ENCODE data around the gene EPB41L1.
A peak's percentile ranks its signal among the peaks of the same experiment; 100 is the strongest.

The EPB41L1 gene

DNA sequence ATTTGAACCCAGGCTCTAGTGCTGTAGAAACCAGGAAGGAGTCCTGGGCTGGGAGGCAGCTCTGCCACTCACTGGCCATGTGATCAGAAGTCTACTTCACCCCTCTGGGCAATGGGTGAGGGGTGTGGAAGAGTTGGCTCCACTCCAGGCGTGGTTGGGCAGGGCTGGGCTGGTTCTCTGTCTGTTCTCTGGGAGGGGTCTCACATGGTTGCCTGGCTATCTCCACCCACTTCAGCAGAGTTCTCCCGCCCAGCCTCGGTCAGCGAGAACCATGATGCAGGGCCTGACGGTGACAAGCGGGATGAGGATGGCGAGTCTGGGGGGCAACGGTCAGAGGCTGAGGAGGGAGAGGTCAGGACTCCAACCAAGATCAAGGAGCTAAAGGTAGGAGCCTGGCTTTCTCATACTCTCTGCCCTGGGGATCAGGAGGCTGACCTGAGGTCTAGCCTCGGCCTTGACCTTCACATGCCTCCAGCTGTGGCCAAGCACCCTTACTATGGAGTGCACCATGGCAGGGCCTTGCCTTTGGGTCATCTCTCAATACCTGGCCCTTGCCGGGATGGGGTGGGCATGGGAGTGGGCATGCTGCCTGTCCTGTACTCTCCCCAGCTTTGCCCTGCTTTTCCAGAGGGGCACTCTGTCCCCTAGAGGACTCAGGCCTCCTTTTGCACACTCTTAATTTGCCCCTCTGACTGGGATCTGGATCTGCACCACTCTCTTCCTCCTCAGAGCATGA lies 39.6 kb downstream of the EPB41L1 start:
- no peak for DNase-seq (ENCODE audit: low read depth in 3 of 3)

DNA sequence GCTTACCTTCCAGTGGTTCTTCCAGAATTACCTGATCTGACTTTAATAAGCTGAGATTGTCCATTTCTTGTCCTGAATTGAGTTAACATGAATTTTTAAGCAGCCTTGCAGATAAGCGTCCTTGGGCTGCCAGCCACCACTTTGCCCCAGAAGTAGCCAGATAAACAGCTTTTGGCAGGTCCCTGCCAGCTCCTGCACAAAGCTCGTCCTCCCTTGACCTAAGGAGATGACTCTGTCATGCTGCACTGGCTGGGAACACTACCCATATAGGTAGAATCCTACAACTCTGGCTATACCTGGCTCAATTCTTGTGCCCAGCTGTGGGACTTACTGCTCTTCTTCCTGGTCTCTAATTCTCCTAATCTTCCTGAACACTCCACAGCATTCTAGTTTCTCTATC lies 42.1 kb downstream of the EPB41L1 start:
- DNase-seq (ENCODE audit: low read depth in 3 of 3): no peak

DNA sequence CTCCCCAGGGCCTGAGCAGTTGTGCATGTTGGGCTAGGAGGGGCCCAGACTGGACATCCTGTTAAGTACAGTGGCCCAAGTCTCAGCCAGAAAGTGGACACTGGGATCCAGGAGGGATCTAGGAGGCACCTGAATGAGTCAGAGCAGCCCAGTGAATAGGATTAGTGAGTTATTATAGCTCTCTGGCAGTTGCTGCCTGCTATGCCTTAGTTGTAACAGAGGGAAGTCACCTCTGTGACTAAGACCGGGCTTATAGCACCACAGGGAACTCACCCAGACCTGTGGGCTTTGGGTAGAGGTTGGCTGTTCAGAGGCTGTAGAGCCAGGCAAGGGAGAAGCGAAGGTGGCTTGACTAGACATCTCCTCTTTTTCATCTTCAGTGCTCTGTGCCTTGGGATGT lies 42.7 kb downstream of the EPB41L1 start:
- no peak for DNase-seq (ENCODE audit: low read depth in 3 of 3)

DNA sequence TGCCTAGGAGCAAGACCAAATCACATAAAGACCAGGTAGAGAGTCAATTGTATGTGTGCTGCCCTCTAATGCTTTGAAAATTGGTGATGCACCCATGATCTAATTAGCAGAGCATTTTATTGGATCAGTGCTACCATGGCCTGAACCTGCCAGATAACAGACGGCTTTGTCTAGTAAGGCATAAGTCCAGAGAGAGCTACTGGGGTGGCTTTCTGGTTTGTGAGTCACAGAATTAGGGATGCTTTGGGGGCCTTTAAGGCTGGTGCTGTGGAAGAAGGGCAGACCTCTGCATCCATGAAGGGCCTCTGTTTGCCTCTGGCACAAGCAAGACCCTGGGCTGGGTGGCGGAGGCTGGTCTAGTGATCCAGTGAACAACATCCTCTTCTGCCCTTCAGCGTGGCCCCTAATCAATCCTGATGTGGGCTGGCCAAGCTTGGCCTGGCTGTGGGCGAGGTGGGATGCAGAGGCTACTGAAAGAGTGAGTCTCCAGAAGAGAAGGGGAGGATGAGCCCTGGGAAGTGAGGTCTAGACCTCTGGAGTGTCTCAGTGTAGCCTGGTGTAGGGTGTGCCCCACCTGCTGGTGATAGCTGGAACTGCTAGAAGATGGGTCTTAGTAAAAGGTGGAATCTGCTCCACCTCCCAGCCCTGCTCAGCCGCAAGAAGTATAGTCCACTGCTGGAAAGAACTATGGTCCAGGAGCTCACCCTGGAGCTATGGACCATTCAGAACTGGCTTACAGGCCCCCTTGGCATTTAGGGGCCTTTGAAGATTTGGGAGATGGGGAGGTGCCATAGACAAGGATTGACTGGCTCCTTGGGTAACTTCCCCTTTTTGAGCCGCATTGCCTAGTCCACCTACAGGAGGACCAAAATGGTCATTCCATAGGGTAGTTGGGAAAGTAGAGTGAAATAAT lies 45.1 kb downstream of the EPB41L1 start:
- peak; percentile 51 to 62 (median 58) for DNase-seq (ENCODE audit: low read depth in 3 of 3)

DNA sequence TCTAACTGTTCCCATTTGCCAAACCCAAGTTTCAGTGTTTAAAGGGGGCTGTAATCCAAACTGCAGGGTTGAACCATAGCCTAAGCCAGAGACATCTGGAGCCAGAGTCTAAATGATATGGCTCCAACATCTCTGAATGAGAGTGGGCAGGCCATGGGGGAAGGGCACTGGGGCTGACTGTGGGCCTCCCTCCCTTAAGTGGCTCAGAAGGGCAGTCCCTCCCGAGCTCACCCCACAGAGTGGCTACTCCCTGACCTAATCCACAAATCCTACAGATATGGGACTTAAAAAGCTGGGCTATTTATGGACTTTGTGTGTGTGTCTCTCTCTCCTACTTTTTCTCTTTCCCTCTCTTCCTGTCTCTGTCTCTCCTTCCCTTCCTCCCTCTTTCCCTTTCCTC lies 45.9 kb downstream of the EPB41L1 start:
- DNase-seq (ENCODE audit: low read depth in 3 of 3): no peak

DNA sequence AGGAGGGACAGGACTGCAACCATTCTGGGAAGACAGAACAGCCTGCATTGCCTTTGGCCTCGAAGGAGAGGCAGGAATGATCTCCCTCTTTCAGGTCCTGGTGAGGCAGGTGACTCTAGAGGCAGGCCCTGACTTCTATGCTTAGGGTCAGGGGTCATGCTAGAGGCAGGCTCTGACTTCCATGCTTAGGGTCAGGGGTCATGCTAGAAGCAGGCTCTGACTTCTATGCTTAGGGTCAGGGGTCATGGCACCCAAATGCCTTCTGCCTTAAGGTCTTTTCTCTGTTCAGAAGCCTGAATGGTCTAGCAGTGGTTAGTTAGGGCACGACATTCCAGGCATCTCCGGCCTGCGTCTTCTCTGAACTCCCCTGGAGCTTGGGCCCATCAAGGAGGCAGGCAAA lies 46.7 kb downstream of the EPB41L1 start:
- no peak for DNase-seq (ENCODE audit: low read depth in 3 of 3)

DNA sequence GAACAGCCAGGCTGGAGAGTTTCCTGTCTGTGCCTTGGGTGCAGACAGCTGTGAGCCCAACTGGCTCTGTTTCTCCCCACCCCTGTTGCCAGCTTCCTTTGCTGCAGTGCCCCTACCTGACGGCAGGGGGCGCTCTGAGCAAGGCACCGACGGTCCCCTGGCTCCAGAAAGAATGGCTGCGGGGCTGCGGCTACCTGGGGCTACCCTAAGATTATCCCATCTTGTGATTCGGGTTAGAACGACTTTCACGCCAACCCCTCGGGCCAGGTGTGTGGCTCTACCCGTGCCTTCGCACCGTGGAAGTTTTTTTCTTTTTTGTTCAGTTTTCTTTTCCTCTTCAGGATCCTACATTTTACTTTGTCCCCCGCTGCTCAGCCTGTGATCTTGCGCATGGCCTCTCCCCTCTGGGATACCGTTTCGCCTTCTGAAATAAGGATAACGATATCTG lies 48.4 kb downstream of the EPB41L1 start:
- peak; percentile 52 to 64 (median 58) for DNase-seq (ENCODE audit: low read depth in 3 of 3)

DNA sequence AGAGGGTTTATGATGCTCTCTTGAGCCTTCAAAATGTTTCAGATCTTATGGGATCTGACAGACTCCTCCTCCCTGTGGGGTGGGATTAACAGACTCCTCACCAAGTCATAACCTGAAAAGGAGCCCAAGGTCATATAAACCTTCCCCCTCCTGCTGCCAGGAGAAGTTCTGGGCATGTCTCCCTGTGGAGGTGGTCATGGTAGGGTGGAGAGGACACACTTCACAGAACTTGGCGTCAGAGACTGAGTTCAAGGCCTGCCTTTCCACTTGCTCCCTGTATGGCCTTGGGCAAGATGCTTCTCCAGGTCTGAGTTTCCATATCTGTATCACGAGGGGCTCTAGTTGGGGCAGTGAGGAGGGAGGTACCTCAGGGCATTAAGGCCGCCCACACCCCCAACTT lies 49.3 kb downstream of the EPB41L1 start:
- DNase-seq (ENCODE audit: low read depth in 3 of 3): no peak

DNA sequence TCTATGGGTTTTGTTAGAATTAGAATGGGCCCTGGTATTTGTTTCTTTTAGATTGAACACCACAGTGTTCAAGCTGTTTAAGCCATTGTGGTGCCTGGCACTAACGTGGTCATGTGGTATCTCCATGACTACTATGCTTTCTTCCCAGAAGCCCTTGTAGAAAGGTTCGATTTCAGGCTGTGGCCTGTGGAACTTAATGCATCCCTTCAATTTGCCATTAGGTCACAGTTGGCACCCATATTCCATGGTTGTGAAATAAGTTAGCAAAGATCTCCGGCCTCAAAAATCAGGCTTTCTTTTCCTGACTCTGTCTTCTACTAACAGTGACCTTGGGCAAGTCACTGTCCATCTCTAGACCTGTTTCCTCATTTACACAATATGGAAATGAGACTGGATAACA lies 50.5 kb downstream of the EPB41L1 start:
- no peak for DNase-seq (ENCODE audit: low read depth in 3 of 3)

DNA sequence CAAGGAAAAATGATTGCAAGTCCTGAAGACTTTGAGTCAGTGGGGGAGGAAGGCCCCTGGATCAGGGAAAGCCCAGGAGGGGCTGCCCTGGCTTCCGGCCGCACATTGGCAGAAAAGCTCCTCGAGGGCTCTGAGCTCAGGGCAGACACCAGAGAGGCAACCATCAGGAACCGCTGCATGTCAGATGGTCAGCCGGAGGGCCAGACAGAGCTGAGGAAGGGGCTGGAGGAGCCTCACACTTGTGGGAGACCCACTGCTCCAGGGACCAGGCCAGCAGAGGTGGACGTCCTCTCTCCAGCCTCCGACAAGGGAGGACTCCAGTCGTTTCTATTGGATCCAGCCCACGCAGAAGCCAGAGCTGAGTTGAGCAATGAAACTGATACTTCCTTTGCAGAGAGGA lies 51.5 kb downstream of the EPB41L1 start:
- DNase-seq (ENCODE audit: low read depth in 3 of 3): no peak

DNA sequence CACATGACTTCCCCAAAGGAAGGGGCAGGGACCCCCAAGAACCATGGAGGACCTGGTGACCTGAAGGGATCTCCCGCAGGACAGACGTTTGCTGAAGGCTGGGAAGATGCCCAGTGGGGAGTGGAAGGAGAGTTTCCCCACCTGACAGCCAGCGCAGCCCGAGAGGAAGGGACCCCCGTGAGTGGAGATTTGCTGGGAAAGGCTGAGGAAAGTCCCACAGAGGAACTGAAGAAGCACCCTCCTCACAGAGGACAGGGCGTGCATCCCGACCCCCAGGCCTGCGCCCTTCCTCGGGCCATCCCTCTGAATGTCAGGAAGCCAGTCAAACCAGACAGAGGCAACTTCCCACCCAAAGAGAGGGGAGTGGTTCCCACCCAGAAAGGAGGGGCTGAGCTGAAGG lies 52.1 kb downstream of the EPB41L1 start:
- no peak for DNase-seq (ENCODE audit: low read depth in 3 of 3)

DNA sequence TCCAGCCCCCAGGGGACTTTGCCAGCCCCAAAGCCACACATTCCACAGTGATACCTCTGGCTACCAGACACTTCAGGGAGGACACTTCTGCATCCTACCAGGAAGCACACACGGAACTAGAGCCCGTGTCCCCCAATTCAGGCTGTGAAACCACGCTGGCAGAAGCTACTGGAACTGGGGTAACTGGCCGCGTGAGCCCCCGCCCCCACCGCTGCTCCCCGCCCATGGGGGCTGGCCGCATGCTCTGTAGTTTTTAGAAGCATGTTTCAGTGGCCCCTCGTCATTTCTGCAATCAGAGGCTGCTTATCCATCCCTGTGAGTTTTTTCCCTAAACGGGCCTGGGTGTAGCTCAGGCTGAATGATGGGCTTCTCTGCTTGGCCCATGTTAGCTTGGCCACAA lies 53.1 kb downstream of the EPB41L1 start:
- DNase-seq (ENCODE audit: low read depth in 3 of 3): no peak

DNA sequence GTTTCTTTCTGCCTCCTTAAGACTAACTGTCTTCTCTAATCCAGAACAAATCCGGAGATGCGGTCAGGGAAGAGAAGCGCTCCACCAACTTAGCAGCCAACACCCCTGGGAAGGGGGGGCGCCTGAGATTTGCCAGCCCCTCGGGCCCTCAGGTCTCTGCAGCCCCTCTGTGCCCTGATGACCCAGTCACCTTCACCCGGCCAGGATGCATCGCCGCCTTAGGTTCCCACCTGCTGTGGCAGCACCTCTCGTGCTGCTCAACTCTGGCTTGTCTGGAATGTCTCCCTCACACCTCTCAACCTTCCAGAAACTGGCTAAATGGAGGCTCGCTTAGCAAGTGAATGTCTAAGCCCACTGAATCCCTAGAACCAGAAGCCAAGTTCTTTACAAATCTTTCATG lies 53.7 kb downstream of the EPB41L1 start:
- DNase-seq (ENCODE audit: low read depth in 3 of 3): no peak

DNA sequence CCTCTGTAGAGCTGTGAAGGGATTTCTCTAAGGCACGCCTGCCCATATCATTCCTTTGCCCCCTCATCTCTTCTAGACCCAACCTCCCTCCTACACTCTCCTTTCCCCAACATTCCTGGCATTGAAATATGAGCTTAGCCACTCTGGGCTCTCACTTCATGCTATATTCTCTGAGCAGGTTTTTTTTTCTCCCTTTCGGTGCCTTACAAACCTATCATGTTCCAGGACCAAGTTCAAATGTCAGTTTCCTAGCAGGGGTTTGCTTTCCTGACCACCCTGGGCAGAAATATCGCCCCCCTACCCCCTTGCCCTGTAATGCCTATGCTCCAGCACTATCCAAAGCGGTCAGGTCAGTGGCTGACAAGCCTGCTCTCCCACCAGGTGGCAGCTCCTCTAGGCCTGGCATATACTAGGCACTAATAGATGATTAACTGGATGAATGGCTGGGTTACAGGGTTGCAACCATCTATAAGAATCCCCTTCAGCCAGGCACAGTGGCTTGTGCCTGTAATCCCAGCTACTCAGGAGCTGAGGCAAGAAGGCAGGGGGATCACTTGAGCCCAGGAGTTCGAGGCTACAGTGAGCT lies 56.0 kb downstream of the EPB41L1 start:
- DNase-seq (ENCODE audit: low read depth in 3 of 3): no peak

DNA sequence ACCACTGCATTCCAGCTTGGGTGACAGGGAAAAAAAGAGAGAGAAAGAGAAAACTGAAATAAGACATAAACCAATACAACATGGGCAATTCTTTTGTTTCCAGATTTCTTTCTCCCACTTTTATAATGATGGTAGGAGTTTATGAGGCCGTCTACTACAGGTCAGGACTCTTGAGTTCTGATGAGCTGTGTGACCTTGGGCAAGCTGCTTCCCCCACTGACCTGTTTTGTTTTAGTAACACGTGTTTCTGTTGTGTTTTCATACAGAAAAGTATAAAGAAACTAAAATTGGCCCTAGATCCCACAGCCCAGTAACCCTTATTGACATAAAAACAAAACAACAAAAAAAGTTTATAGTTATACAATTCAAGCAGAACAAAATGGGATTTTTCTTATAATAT lies 58.8 kb downstream of the EPB41L1 start:
- no peak for DNase-seq (ENCODE audit: low read depth in 3 of 3)

DNA sequence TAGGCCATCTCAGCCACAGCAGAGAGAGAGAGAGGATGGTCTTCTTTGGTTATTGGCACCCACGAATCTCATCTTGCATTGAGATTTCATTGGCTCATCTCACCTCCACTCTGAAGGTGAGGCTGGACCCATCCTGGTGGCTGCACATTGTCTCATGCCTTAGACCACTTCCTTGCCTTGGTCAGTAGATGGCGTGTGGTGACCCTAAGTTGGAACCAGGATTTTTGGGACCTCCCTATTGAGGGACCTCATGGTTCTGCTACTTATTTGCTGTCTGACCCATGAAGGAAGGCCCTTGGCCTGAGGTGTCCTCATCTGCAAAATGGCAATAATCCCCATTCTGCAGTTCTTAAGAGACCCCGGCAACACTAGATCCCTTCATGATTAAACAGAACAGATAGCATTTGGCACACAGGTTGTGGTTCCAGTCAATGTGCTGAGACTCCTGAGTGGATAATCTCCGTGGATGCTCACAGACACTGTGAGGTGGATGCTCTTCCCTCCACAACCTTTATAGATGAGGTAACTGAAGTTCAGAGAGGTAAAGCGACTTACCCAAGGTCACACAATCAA lies 60.2 kb downstream of the EPB41L1 start:
- DNase-seq (ENCODE audit: low read depth in 3 of 3): no peak

DNA sequence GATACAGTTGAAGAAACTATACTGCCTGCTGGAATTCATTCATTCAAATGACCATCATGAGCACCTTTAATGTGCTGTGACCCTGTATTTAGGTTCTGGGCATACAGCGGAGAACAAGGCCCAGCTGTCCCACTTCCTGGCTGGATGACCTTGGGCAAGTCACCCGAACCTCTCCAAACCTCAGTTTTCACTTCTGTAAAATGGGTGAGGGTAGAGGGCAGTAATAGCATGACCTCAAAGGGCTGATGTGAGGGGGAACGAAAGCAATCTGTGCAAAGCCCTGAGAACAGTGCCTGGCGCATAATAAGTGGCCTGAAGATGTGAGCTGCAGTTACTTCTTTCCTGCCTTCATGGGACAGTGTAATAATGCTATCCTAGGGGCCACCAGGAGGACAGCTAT lies 61.2 kb downstream of the EPB41L1 start:
- DNase-seq (ENCODE audit: low read depth in 3 of 3): no peak

DNA sequence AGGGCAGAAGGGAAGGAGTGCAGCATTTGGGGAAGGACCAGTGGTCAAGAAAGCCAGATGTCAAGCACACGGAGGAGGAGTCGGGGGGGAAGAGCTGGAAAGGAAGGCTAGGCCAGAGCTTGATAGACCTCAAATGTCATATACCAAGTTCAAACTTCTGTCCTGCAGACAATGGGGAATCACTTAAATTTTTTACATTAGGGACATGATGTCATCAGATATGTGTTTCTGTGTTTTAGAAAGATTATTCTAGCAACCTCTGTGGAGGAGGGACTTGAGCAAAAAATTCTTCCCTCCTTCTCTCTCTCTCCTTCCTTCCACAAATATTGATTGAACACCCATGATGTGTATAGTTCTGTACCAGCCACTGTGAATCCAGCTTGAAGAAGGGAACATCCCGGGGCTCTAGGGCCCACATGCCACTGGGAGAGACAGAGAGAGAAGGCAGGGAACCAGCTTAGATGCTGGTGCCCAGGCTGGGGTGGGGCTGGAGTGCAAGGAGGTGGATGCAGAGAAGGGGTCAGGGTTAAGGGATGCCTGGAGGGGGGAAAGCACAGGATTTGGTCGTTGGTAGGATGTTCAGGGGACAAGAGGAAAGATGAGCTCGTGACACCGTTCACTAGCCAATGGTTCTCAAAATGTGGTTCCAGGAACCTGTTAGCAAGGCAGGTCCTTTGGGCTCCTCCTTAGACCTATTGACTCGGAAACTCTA lies 61.9 kb downstream of the EPB41L1 start:
- DNase-seq (ENCODE audit: low read depth in 3 of 3): no peak

DNA sequence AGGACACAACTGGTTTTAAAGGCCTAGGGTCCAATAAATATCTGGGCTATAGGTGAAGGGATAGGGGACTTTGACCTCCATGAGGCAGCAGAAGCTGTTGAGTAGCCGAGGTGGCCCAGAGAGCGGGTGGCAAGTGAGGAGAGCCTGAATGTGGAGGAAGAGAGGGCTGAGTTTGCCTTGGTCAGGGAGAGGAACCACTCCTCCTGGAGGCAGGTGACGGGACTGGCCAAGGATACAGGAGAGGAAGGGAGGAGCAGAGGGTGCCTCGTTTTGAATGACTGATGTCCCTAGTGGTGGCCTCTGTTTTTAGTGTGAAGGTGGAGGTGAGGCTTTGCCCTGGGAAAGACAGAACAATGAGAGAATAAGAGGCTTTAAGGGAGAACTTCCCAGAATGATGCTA lies 62.7 kb downstream of the EPB41L1 start:
- no peak for DNase-seq (ENCODE audit: low read depth in 3 of 3)

DNA sequence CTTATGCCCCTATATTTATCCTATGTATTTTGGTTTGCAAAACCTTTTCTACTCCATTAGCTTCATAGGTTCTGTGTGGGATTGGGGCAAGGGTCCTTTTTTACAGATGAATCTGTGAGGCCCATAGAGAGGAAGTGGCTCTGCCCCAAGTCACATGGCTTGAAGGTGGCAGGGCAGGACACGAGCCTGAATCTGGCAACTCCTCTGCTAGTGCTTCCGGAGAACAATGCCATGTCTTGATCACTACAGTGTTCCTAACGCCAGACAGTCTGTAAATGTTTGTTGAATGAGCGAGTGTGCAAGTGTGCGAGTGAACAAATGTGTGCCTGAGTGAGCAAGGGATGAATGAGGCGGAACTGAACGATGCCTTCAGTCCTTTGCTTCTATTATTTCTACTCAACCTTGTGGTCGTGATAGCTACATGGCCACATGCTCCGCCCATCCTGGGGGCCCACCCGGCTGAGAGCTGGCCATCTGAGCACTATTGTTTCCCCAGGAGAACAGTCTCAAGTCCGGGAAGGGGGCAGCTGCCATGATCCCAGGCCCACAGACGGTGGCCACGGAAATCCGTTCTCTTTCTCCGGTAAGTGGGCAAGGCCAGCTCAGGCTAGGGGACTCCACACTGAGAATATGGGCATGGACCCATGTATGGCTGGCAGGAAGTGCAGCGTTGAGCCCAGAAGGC lies 64.0 kb downstream of the EPB41L1 start:
- DNase-seq (ENCODE audit: low read depth in 3 of 3): no peak

DNA sequence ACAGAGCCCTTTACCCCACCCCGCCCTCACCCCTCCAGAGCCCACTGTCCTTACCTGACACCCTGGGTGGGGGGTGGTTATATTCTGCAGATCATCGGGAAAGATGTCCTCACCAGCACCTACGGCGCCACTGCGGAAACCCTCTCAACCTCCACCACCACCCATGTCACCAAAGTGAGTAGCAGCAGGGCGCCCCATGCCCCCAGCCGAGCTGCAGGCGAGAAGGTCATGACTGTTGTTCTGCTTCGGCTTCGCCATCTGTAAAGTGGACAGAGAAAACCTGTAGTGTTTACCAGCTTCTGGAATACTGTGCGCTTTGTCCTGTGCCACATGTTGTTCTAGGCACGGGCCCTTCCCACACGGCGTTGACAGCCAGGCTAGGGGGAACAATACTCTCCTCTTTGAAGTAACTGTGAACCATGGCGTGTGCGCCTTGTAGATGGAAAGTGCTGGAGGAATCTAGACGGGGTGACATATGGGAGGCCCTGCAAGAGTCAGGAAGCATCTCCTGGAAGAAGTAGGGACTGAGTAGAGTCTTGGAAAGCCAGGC lies 65.2 kb downstream of the EPB41L1 start:
- DNase-seq (ENCODE audit: low read depth in 3 of 3): no peak
